Bronchial epithelial cell (primary cell): ENCODE data around the gene RNF169. TPM values are rescaled to one million over a fixed set of nuclear protein-coding genes. Genes with fewer than 3 reads are reported as not detected.

ENCODE experiments used
- DNase-seq: peaks from one replicate; pipeline ENCODE4 v3.0.0-alpha.2; 2010; ENCODE audit warnings: low read depth
- FAIRE-seq: peaks from 2 replicates; lab custom pipeline; 2011; peaks lifted over from hg19 to GRCh38; lab: Jason Lieb, UNC
- H3K27me3 ChIP-seq: 2 replicates; pipeline ENCODE4 v1.5.1; 2011; ENCODE audit warnings: low read length; ENCODE audit not compliant: control insufficient read depth, insufficient read depth
- H3K36me3 ChIP-seq: 2 replicates; pipeline ENCODE4 v1.5.1; 2011; ENCODE audit warnings: low read length; ENCODE audit not compliant: control insufficient read depth, insufficient read depth
- H3K4me3 ChIP-seq: 2 replicates; pipeline ENCODE4 v1.5.1; 2011; ENCODE audit warnings: mild to moderate bottlenecking, low read depth, low read length, control low read depth
- total RNA-seq: library from RNA; depleted of rRNA; stranded (reverse); fragments of >200 nt; gene quantifications from 2 replicates; pipeline ENCODE4 v1.2.1, GENCODE V29; 2014
- TF ChIP-seq, protein P1 (sequence below): IDR thresholded peaks from 2 replicates; pipeline ENCODE4 v1.5.1; 2011; ENCODE audit warnings: mild to moderate bottlenecking, moderate library complexity, low read length, control low read depth, inconsistent platforms; ENCODE audit not compliant: insufficient read depth, severe bottlenecking

The RNF169 gene
- total RNA-seq, 1 donor from 2014 or later: 12.6 TPM

- no peak overlapping the region for H3K4me3 ChIP-seq
- H3K27me3 ChIP-seq: no peaks in the 10 kb centered on the region
- TF ChIP-seq, protein P1, sequence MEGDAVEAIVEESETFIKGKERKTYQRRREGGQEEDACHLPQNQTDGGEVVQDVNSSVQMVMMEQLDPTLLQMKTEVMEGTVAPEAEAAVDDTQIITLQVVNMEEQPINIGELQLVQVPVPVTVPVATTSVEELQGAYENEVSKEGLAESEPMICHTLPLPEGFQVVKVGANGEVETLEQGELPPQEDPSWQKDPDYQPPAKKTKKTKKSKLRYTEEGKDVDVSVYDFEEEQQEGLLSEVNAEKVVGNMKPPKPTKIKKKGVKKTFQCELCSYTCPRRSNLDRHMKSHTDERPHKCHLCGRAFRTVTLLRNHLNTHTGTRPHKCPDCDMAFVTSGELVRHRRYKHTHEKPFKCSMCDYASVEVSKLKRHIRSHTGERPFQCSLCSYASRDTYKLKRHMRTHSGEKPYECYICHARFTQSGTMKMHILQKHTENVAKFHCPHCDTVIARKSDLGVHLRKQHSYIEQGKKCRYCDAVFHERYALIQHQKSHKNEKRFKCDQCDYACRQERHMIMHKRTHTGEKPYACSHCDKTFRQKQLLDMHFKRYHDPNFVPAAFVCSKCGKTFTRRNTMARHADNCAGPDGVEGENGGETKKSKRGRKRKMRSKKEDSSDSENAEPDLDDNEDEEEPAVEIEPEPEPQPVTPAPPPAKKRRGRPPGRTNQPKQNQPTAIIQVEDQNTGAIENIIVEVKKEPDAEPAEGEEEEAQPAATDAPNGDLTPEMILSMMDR: no peak
- no peak for FAIRE-seq
- peaks cover 17% of the 10 kb centered on the region for H3K36me3 ChIP-seq
- no peak for DNase-seq
Measured at GRCh38 chr11:74791333-74792100, 42.9 kb downstream of the RNF169 start.

- TF ChIP-seq, protein P1: no peak
- DNase-seq: peak; percentile 46
- Histone ChIP-seq H3K4me3 (no peak overlapping the region), H3K27me3 (no peaks in the 10 kb centered on the region), H3K36me3 (no peaks in the 10 kb centered on the region)
- no peak for FAIRE-seq
Measured at GRCh38 chr11:74806267-74806666, 57.6 kb downstream of the RNF169 start.

- no peaks in the 10 kb centered on the region for H3K27me3 ChIP-seq
- no peaks in the 10 kb centered on the region for H3K36me3 ChIP-seq
- TF ChIP-seq, protein P1: no peak
- FAIRE-seq (no peak), DNase-seq (no peak)
- H3K4me3 ChIP-seq: no peak overlapping the region
Measured at GRCh38 chr11:74809801-74810200, 61.2 kb downstream of the RNF169 start.

DNA sequence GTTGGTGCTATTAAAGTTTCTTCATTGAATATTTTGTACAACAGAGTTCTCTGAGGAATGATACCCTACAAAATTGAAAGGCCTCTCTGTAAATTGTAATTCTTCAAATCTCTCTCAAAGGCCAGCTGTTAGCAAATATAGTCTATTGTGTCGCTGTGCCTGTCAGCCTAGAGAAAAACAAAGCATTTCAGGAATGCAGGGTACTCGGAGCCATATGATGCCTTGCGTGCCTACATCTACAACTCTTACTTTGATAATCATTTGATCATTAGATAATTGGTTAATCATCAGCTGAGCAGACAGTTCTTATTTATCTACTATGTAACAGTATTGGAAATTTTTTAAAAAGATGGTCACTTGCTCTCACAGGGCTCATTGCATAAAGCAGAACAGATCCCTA, 67.3 kb downstream of the RNF169 start:
- FAIRE-seq: no peak
- TF ChIP-seq, protein P1: no peak
- Histone ChIP-seq H3K27me3 (no peaks in the 10 kb centered on the region), H3K4me3 (no peak overlapping the region), H3K36me3 (no peaks in the 10 kb centered on the region)
- DNase-seq: no peak

- FAIRE-seq (no peak), DNase-seq (no peak)
- H3K36me3 ChIP-seq: no peaks in the 10 kb centered on the region
- no peaks in the 10 kb centered on the region for H3K27me3 ChIP-seq
- TF ChIP-seq, protein P1: no peak
- no peak overlapping the region for H3K4me3 ChIP-seq
Measured at GRCh38 chr11:74816664-74817063, 68.0 kb downstream of the RNF169 start.
